Prostate gland (tissue), 2 donors: ENCODE data around the gene ARHGAP29. TPM values are rescaled to one million over a fixed set of nuclear protein-coding genes. Genes with fewer than 3 reads are reported as not detected.

Source experiments
- DNase-seq: peaks from one replicate; pipeline ENCODE4 v3.0.0-alpha.2; 2019; ENCODE audit warnings: low spot score
- H3K27ac ChIP-seq, 2 donors: fragments of 200-600 bp; sonication (generic); 2 replicates each; pipeline ENCODE4 v1.5.1; 2017 to 2019
- H3K27me3 ChIP-seq: fragments of 200-600 bp; sonication (generic); replicated peaks from 2 replicates; pipeline ENCODE4 v1.5.1; 2019; ENCODE audit not compliant: insufficient read depth
- H3K36me3 ChIP-seq, 2 donors: fragments of 200-600 bp; sonication (generic); 1 replicate in 1 of 2; 2 replicates in 1 of 2; pipeline versions ENCODE4 v1.5.1 to v1.8.1; 2017 to 2019
- H3K4me1 ChIP-seq: fragments of 200-600 bp; sonication (generic); replicated peaks from 2 replicates; pipeline ENCODE4 v1.5.1; 2019
- H3K4me3 ChIP-seq, 2 donors: fragments of 200-600 bp; sonication (generic); 2 replicates each; pipeline ENCODE4 v1.5.1; 2017 to 2019
- H3K9me3 ChIP-seq: fragments of 200-600 bp; sonication (generic); 2 replicates; pipeline ENCODE4 v1.5.1; 2017
- POLR2A ChIP-seq: fragments of 450-650 bp; IDR thresholded peaks from one replicate; pipeline ENCODE4 v1.6.1; 2016; ENCODE audit warnings: antibody characterized with exemption, mild to moderate bottlenecking
- POLR2AphosphoS5 ChIP-seq: sonication (generic); formaldehyde crosslinking; IDR thresholded peaks from one replicate; pipeline ENCODE4 v1.6.1; 2017; ENCODE audit warnings: antibody characterized with exemption
- WGBS: methylation state at CpG from one replicate; pipeline ENCODE4 v1.1.5; 2018; 5-methylcytosine and 5-hydroxymethylcytosine counted together
- intact Hi-C: fragments of 100-400 bp; cut with DNase I; formaldehyde crosslinking; loops from one replicate; pipeline ENCODE4 v1.14.2; 2022
- total RNA-seq, 2 donors: library from RNA; depleted of rRNA; stranded (reverse); fragments of >200 nt; gene quantifications; one replicate each; pipeline ENCODE4 v1.1.0, GENCODE V29; 2016
- TF ChIP-seq, protein P1 (sequence below), 4 experiments: fragments of 200-600 bp in 2 of 4; fragments of 450-650 bp in 2 of 4; sonication (generic) in 2 of 4; IDR thresholded peaks; 1 replicate in 3 of 4; 2 replicates in 1 of 4; pipeline ENCODE4 v1.5.1; 2016 to 2019; ENCODE audit warnings: antibody characterized with exemption in 4 of 4, mild to moderate bottlenecking in 2 of 4, moderate library complexity in 2 of 4

ARHGAP29 gene
- total RNA-seq, 2 donors from 2014 or later = 27.8 to 32.9 TPM

DNA sequence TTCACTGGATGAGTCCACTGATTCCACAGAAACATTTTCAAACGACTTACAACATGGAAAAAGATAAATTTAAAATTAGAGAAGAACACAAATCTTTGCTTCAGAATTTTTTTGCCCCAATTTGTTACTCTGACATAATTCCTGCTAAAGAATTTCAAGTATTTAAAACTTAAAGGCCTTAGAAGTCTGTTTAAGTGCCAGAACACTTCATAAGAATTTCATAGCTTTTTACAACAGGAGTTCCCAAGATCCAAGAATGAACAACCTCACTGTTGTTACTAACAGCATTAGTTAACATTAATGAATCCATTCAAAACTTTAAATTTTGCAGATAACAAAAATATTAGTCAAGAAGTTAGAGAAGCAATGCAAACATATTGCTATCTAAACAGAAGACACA, 31.7 kb downstream of the ARHGAP29 start:
- H3K27ac ChIP-seq = no peak overlapping the region
- H3K36me3 ChIP-seq = no peaks in the 10 kb centered on the region
- TF ChIP-seq, protein P1, sequence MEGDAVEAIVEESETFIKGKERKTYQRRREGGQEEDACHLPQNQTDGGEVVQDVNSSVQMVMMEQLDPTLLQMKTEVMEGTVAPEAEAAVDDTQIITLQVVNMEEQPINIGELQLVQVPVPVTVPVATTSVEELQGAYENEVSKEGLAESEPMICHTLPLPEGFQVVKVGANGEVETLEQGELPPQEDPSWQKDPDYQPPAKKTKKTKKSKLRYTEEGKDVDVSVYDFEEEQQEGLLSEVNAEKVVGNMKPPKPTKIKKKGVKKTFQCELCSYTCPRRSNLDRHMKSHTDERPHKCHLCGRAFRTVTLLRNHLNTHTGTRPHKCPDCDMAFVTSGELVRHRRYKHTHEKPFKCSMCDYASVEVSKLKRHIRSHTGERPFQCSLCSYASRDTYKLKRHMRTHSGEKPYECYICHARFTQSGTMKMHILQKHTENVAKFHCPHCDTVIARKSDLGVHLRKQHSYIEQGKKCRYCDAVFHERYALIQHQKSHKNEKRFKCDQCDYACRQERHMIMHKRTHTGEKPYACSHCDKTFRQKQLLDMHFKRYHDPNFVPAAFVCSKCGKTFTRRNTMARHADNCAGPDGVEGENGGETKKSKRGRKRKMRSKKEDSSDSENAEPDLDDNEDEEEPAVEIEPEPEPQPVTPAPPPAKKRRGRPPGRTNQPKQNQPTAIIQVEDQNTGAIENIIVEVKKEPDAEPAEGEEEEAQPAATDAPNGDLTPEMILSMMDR (IDR thresholded peaks at IDR 0.05) = no peak
- TF ChIP-seq POLR2A (no peak), POLR2AphosphoS5 (no peak)
- H3K4me1 ChIP-seq = no peaks in the 10 kb centered on the region
- intact Hi-C loops = no loop called here
- WGBS = 68% methylated on average over 1 of the region's 1 CpG
- no peaks in the 10 kb centered on the region for H3K9me3 ChIP-seq
- DNase-seq = no peak
- no peaks in the 10 kb centered on the region for H3K27me3 ChIP-seq
- H3K4me3 ChIP-seq = no peak overlapping the region

DNA sequence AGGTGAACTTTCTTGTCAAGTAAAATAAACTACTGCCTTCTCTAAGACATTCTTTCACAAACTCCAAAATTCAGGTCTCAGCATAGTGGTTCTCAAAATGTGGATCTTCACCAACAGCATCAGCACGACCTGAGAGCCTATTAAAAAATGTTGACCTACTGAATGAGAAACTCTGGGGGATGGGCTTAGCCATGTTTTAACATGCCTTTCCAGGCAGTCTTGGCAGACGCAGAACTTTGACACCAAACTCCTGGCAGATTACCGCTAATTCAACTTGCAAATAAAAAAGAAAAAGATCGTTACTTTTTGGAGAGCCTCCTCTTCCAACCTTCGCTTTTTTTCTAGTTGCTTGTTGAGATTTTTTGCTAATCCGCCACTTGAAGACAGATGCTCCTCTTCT, 35.1 kb downstream of the ARHGAP29 start:
- DNase-seq = no peak
- Histone ChIP-seq H3K9me3 (no peaks in the 10 kb centered on the region), H3K36me3 (peaks cover 0 to 2% of the 10 kb centered on the region in 2 donors), H3K4me1 (no peaks in the 10 kb centered on the region), H3K27me3 (no peaks in the 10 kb centered on the region), H3K27ac (no peak overlapping the region), H3K4me3 (no peak overlapping the region)
- 62% methylated on average over 6 of the region's 6 CpGs for WGBS
- intact Hi-C loops = no loop called here
- TF ChIP-seq POLR2A (no peak), POLR2AphosphoS5 (no peak)
- TF ChIP-seq, protein P1 (IDR thresholded peaks at IDR 0.05) = no peak

DNA sequence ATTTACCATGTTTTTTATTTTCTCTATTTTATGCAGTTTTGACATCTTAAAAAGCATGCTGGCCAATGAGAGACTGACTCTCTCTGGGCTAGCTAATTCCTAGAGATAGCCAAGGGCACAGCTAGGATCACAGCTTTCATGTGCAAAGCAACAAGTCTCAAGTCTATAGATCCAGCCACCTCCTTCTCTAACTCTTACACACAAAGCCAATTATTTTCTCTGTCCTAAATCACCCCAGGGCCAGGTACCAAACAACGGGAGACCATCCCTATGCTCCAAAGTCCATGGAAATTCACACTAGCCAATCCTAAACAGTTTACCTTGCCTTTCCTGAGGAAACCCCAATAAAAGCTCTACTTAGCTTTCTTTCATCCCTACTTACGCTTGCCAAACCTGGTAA, 38.0 kb downstream of the ARHGAP29 start:
- Histone ChIP-seq H3K4me1 (no peaks in the 10 kb centered on the region), H3K9me3 (no peaks in the 10 kb centered on the region), H3K27ac (no peak overlapping the region), H3K36me3 (peaks cover 0 to 2% of the 10 kb centered on the region in 2 donors), H3K27me3 (no peaks in the 10 kb centered on the region), H3K4me3 (no peak overlapping the region)
- no peak for TF ChIP-seq POLR2A
- TF ChIP-seq, protein P1 (IDR thresholded peaks at IDR 0.05) = no peak
- TF ChIP-seq POLR2AphosphoS5 = no peak
- 95% methylated on average over 2 of the region's 2 CpGs for WGBS
- DNase-seq = no peak
- intact Hi-C loops = no loop called here

DNA sequence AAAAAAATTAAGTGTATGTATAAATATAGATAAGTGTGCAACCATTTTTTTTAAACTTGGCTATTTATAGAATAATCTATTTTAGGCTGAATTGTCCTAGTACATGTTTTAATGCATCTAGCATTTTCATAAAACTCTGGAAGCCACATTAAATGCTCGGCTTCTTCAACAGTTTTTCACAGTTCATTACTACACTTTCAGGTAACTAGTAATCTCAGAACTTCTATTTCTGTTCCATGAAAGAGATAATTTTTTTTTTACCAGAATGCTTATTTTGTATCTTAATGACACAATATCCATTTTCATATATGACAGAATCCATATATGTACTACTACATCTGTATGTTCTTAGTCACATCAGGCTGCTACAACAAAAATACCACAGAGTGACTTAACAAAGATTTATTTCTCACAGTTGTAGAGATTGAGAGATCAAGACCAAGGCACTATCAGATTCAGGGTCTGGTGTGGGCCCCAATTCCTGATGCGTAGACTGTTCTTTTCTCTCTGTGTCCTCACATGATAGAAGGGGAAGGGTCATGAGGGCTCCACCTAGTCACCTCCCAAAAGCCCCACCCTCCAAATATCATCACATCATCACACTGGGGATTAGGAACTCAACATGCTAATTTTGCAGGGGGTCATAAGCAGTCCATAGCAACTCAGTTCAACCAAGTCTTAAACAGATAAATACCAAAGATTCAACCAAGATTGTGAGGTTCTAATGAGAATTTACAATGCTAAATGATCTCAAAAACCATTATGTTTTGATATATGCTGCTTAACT, 43.1 kb downstream of the ARHGAP29 start:
- no peaks in the 10 kb centered on the region for H3K4me1 ChIP-seq
- no peak overlapping the region for H3K4me3 ChIP-seq
- H3K9me3 ChIP-seq = no peaks in the 10 kb centered on the region
- TF ChIP-seq, protein P1 (IDR thresholded peaks at IDR 0.05) = no peak
- TF ChIP-seq POLR2A (no peak), POLR2AphosphoS5 (no peak)
- 100% methylated on average over 2 of the region's 2 CpGs for WGBS
- H3K27me3 ChIP-seq = no peaks in the 10 kb centered on the region
- H3K36me3 ChIP-seq = peaks cover 0 to 2% of the 10 kb centered on the region in 2 donors
- no peak for DNase-seq
- intact Hi-C loops = no loop called here
- no peak overlapping the region for H3K27ac ChIP-seq

DNA sequence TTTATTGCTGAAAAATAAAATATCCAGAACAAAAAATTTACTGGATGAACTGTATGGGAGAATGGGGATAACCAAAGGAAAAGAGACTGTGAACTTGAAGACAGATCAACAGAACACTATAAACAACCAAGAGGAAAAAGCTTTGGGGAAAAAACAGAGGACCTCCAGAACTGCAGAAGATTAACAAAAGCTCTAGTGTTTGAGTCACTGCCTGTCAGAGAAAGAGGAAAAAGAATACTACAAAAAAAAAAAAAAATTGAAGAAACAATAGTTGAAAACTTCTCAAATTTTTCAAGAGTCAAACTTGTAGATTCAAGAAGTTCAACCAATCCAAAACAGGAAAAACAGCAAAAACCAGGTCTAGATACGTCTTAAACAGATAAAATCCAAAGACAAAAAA, 44.3 kb downstream of the ARHGAP29 start:
- 63% methylated on average over 1 of the region's 1 CpG for WGBS
- intact Hi-C loops = no loop called here
- Histone ChIP-seq H3K4me1 (no peaks in the 10 kb centered on the region), H3K4me3 (no peak overlapping the region), H3K27me3 (no peaks in the 10 kb centered on the region), H3K27ac (no peak overlapping the region), H3K36me3 (peaks cover 0 to 2% of the 10 kb centered on the region in 2 donors), H3K9me3 (no peaks in the 10 kb centered on the region)
- TF ChIP-seq POLR2AphosphoS5 (no peak), POLR2A (no peak)
- TF ChIP-seq, protein P1 (IDR thresholded peaks at IDR 0.05) = no peak
- DNase-seq = no peak
